K562 (cell line): ENCODE data around the gene MED12. TPM values are rescaled to one million over a fixed set of nuclear protein-coding genes. Genes with fewer than 3 reads are reported as not detected.

ENCODE experiments used
- ATAC-seq: fragments of 200-7000 bp; cut with Tn5 transposase; 3 replicates; pipeline ENCODE4 v1.9.1; 2020; ENCODE audit warnings: moderate library complexity
- BruUV-seq: library from RNA; stranded (reverse); fragments of 400-500 nt; replicated peaks from 2 replicates; lab custom pipeline; 2021; lab: Mats Ljungman, UMichigan
- CTCF ChIA-PET: fragments of 300-600 bp; formaldehyde crosslinking; extraction: SDS; loops from one replicate; lab custom pipeline; 2021; ENCODE audit warnings: low intra/inter-chr PET ratio; lab: Yijun Ruan, JAX
- POLR2A ChIA-PET: fragments of 300-600, 350-650 bp; sonication (Branson Sonifier 250); formaldehyde crosslinking; extraction: SDS; loops from one replicate; lab custom pipeline; 2021; ENCODE audit warnings: antibody characterized with exemption, inconsistent platforms; lab: Yijun Ruan, JAX
- DNase-seq, 4 experiments: peaks; one replicate each; pipeline versions ENCODE4 v3.0.0 to v3.0.0-alpha.2; 2011 to 2018; ENCODE audit warnings: low spot score in 3 of 4, mixed read lengths in 3 of 4; ENCODE audit errors: extremely low read depth in 1 of 4
- FAIRE-seq: peaks from 2 replicates; lab custom pipeline; 2011; peaks lifted over from hg19 to GRCh38; lab: Jason Lieb, UNC
- H2AFZ ChIP-seq: 2 replicates; pipeline ENCODE4 v1.6.0; 2011; ENCODE audit warnings: low read depth, low read length, control low read depth, inconsistent platforms
- H3K27ac ChIP-seq: fragments of 200-600 bp; 3 replicates; pipeline ENCODE4 v1.8.0; 2011; ENCODE audit warnings: low read depth, mild to moderate bottlenecking, control low read depth, inconsistent platforms, low read length, moderate library complexity, mixed read lengths; ENCODE audit errors: extremely low read depth
- H3K27me3 ChIP-seq, 2 experiments: fragments of 300-600 bp in 1 of 2; 2 replicates in 1 of 2; 3 replicates in 1 of 2; pipeline versions ENCODE4 v1.6.0 to v1.8.0; 2011; ENCODE audit warnings: inconsistent platforms in 2 of 2, low read length in 2 of 2, mild to moderate bottlenecking in 1 of 2, mixed read lengths in 1 of 2, moderate library complexity in 1 of 2; ENCODE audit not compliant: control insufficient read depth in 2 of 2, insufficient read depth in 2 of 2
- H3K36me3 ChIP-seq: fragments of 300-600 bp; 3 replicates; pipeline ENCODE4 v1.8.0; 2011; ENCODE audit warnings: mild to moderate bottlenecking, low read length, inconsistent platforms; ENCODE audit not compliant: control insufficient read depth, insufficient read depth
- H3K4me1 ChIP-seq, 2 experiments: fragments of 200-600 bp in 1 of 2; replicated peaks in 1 of 2; 2 replicates in 1 of 2; 3 replicates in 1 of 2; pipeline versions ENCODE4 v1.5.1 to v1.8.0; 2011; ENCODE audit warnings: inconsistent platforms in 2 of 2, low read length in 2 of 2, mild to moderate bottlenecking in 1 of 2, mixed read lengths in 1 of 2, moderate library complexity in 1 of 2; ENCODE audit not compliant: control insufficient read depth in 2 of 2, insufficient read depth in 2 of 2
- H3K4me2 ChIP-seq: 2 replicates; pipeline ENCODE4 v1.6.1; 2011; ENCODE audit warnings: low read length, control low read depth, inconsistent platforms, mixed read lengths; ENCODE audit not compliant: insufficient read depth
- H3K4me3 ChIP-seq: fragments of 200-600 bp; sonication (generic), shearing (Covaris generic); 2 replicates; pipeline ENCODE4 v1.5.1; 2016; ENCODE audit warnings: control low read depth, inconsistent platforms
- H3K79me2 ChIP-seq: fragments of 200-600 bp; 3 replicates; pipeline ENCODE4 v1.8.0; 2011; ENCODE audit warnings: low read length, inconsistent platforms; ENCODE audit not compliant: control insufficient read depth, insufficient read depth
- H3K9ac ChIP-seq, 2 experiments: 2 replicates each; pipeline versions ENCODE4 v1.6.0 to v1.6.1; 2011; ENCODE audit warnings: low read depth in 2 of 2, low read length in 2 of 2, control low read depth in 1 of 2, inconsistent platforms in 1 of 2, mild to moderate bottlenecking in 1 of 2, mixed read lengths in 1 of 2; ENCODE audit not compliant: insufficient read depth in 1 of 2
- H3K9me1 ChIP-seq: one replicate; pipeline ENCODE4 v1.6.0; 2011; ENCODE audit warnings: inconsistent platforms, mild to moderate bottlenecking, low read length, moderate library complexity; ENCODE audit not compliant: control insufficient read depth, insufficient read depth
- H3K9me3 ChIP-seq: replicated peaks from 2 replicates; pipeline ENCODE4 v1.5.1; 2011; ENCODE audit warnings: low read depth, low read length, inconsistent platforms; ENCODE audit not compliant: control insufficient read depth, insufficient read depth
- H4K20me1 ChIP-seq: replicated peaks from 2 replicates; pipeline ENCODE4 v1.6.1; 2011; ENCODE audit warnings: low read length, inconsistent platforms, mixed read lengths; ENCODE audit not compliant: control insufficient read depth, insufficient read depth
- E2F5 ChIP-seq: sonication (generic); formaldehyde crosslinking; IDR thresholded peaks from 2 replicates; pipeline ENCODE4 v1.8.0; 2022; ENCODE audit warnings: mild to moderate bottlenecking, missing genetic modification reagents
- ETS1 ChIP-seq: conservative IDR thresholded peaks from 2 replicates; pipeline ENCODE4 v1.6.1; 2011; ENCODE audit warnings: low read depth, mild to moderate bottlenecking, low read length; ENCODE audit not compliant: control insufficient read depth
- FOS ChIP-seq: IDR thresholded peaks from 3 replicates; pipeline ENCODE4 v1.6.1; 2011; ENCODE audit not compliant: insufficient read length; ENCODE audit errors: extremely low read depth
- HDAC6 ChIP-seq: IDR thresholded peaks from 2 replicates; pipeline ENCODE4 v1.6.1; 2012; ENCODE audit warnings: low read depth, mild to moderate bottlenecking, control low read depth, inconsistent platforms, low read length, moderate library complexity
- MEIS2 ChIP-seq: fragments of 450-650 bp; IDR thresholded peaks from 2 replicates; pipeline ENCODE4 v1.6.1; 2014; ENCODE audit warnings: mild to moderate bottlenecking; ENCODE audit not compliant: partially characterized antibody
- NR2C2 ChIP-seq, 2 experiments: fragments of 200-800 bp in 1 of 2; sonication (Bioruptor generic) in 1 of 2; sonication (generic) in 1 of 2; formaldehyde crosslinking in 1 of 2; IDR thresholded peaks; 2 replicates each; pipeline versions ENCODE4 v1.6.1 to v1.8.0; 2016 to 2022; ENCODE audit warnings: mild to moderate bottlenecking in 1 of 2, missing compliant biosample characterization in 1 of 2, missing genetic modification characterization in 1 of 2, missing genetic modification reagents in 1 of 2
- PHF20 ChIP-seq: fragments of 450-650 bp; IDR thresholded peaks from 2 replicates; pipeline ENCODE4 v1.6.1; 2018; ENCODE audit not compliant: partially characterized antibody
- RBM34 ChIP-seq: fragments of 200-400 bp; formaldehyde crosslinking; IDR thresholded peaks from 2 replicates; pipeline ENCODE4 v1.6.1; 2018; ENCODE audit warnings: low read length, borderline replicate concordance; ENCODE audit not compliant: insufficient read depth
- TSHZ1 ChIP-seq: fragments of 250-450 bp; sonication (Bioruptor Pico); IDR thresholded peaks from 2 replicates; pipeline ENCODE4 v1.4.0; 2020; ENCODE audit warnings: mild to moderate bottlenecking, moderate library complexity
- ZNF146 ChIP-seq: IDR thresholded peaks from one replicate; pipeline ENCODE4 v1.6.1; 2018; ENCODE audit warnings: missing compliant biosample characterization; ENCODE audit not compliant: unreplicated experiment
- ZNF395 ChIP-seq: fragments of 200-800 bp; sonication (Bioruptor generic); IDR thresholded peaks from 2 replicates; pipeline ENCODE4 v1.6.1; 2017; ENCODE audit warnings: missing genetic modification characterization, missing compliant biosample characterization
- ZNF57 ChIP-seq: fragments of 450-650 bp; formaldehyde crosslinking; IDR thresholded peaks from 2 replicates; pipeline ENCODE4 v1.4.0; 2020; ENCODE audit warnings: mild to moderate bottlenecking, moderate library complexity
- WGBS: fragments of 100-300 bp; shearing (Covaris generic); methylation state at CpG from one replicate; pipeline ENCODE4 v1.1.6; 2016; ENCODE audit warnings: low coverage, mixed read lengths; ENCODE audit not compliant: insufficient coverage; ENCODE audit errors: missing lambda C conversion rate; 5-methylcytosine and 5-hydroxymethylcytosine counted together
- in situ Hi-C: fragments of 300-500 bp; cut with MboI; formaldehyde crosslinking; loops from 4 replicates; pipeline ENCODE4 v1.15.0; 2018; ENCODE audit warnings: inconsistent platforms, mixed read lengths
- intact Hi-C: fragments of 100-400 bp; cut with micrococcal nuclease; formaldehyde crosslinking; loops from 2 replicates; pipeline ENCODE4 v1.14.2; 2022
- polyA plus RNA-seq, 8 experiments: library from polyadenylated mRNA; depleted of rRNA in 4 of 8; stranded (reverse) in 5 of 8; unstranded in 3 of 8; fragments of >200 nt; fragmentation: Nextera tagmentation in 2 of 8; fragmentation: Illumina TruSeq in 1 of 8; extraction: Ambion mirVana in 2 of 8; extraction: Trizol in 1 of 8; gene quantifications; 2 replicates each; pipeline versions ENCODE4 v1.2.1 to v1.2.3, GENCODE V29; 2011 to 2014; ENCODE audit warnings: inconsistent platforms in 1 of 8, missing spikeins in 1 of 8
- total RNA-seq, 7 experiments: library from RNA; depleted of rRNA in 6 of 7; stranded (reverse); fragments of >200 nt in 6 of 7; fragmentation: Illumina TruSeq in 2 of 7; extraction: Trizol in 2 of 7; gene quantifications; 2 replicates each; pipeline versions ENCODE4 v1.2.1 to v1.2.3, GENCODE V29; 2011 to 2021; ENCODE audit warnings: low replicate concordance in 1 of 7
- TF ChIP-seq, protein P1 (sequence below): fragments of 450-650 bp; formaldehyde crosslinking; IDR thresholded peaks from 2 replicates; pipeline ENCODE4 v1.4.0; 2020; ENCODE audit warnings: mild to moderate bottlenecking

Gene MED12
- total and polyA plus RNA-seq, 9 of the 15 experiments (the other 6 are each of a cell fraction or from before 2014, with no cell fraction given): 1.6 to 49.7 (median 8.6) TPM

GRCh38 chrX:71159335-71159734 is 40.9 kb downstream of the MED12 start:
- Histone ChIP-seq H3K4me3 (no peak overlapping the region), H3K9me3 (no peaks in the 10 kb centered on the region), H3K36me3 (no peaks in the 10 kb centered on the region), H4K20me1 (no peaks in the 10 kb centered on the region), H2AFZ (no peak overlapping the region), H3K27ac (no peak overlapping the region), H3K9me1 (no peaks in the 10 kb centered on the region), H3K4me2 (no peak overlapping the region), H3K4me1 (no peaks in the 10 kb centered on the region), H3K27me3 (no peaks in the 10 kb centered on the region), H3K79me2 (no peaks in the 10 kb centered on the region), H3K9ac (no peak overlapping the region)
- 41% methylated on average over 4 of the region's 5 CpGs for WGBS
- BruUV-seq: no TSS peak
- FAIRE-seq (no peak), DNase-seq (no peak), ATAC-seq (no peak)
- in situ Hi-C loops (no loop called here), intact Hi-C loops (no loop called here)
- ChIA-PET POLR2A (no interaction called here), CTCF (no interaction called here)
- TF ChIP-seq ETS1: no peak
- no peak for TF ChIP-seq ZNF395 (CRISPR knock-in tag)
- TF ChIP-seq RBM34: no peak
- no peak for TF ChIP-seq E2F5 (CRISPR knock-in tag)
- TF ChIP-seq TSHZ1: no peak
- TF ChIP-seq ZNF57 (CRISPR knock-in tag): no peak
- no peak for TF ChIP-seq HDAC6
- TF ChIP-seq, protein P1, sequence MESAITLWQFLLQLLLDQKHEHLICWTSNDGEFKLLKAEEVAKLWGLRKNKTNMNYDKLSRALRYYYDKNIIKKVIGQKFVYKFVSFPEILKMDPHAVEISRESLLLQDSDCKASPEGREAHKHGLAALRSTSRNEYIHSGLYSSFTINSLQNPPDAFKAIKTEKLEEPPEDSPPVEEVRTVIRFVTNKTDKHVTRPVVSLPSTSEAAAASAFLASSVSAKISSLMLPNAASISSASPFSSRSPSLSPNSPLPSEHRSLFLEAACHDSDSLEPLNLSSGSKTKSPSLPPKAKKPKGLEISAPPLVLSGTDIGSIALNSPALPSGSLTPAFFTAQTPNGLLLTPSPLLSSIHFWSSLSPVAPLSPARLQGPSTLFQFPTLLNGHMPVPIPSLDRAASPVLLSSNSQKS (CRISPR knock-in tag): no peak
- no peak for TF ChIP-seq FOS
- TF ChIP-seq ZNF146 (CRISPR knock-in tag): no peak
- TF ChIP-seq MEIS2: no peak
- TF ChIP-seq PHF20: no peak
- TF ChIP-seq NR2C2 (CRISPR knock-in tag; IDR thresholded peaks at IDR 0.05): no peak
- no peak for TF ChIP-seq NR2C2 (tag; IDR thresholded peaks at IDR 0.05)
